WERI-Rb-1 (cell line): Measurements from ENCODE around the gene GALNT18.

Experiments
- DNase-seq: peaks from one replicate; pipeline ENCODE4 v3.0.0-alpha.2; 2020
- H3K27ac ChIP-seq: fragments of 250-450 bp; sonication (Bioruptor Pico); 2 replicates; pipeline ENCODE4 v1.5.1; 2020; ENCODE audit warnings: mild to moderate bottlenecking, moderate library complexity
- H3K27me3 ChIP-seq: fragments of 250-450 bp; sonication (Bioruptor Pico); 2 replicates; pipeline ENCODE4 v1.5.1; 2021; ENCODE audit warnings: mild to moderate bottlenecking, low read depth, moderate library complexity; ENCODE audit not compliant: insufficient read depth, severe bottlenecking
- H3K36me3 ChIP-seq: fragments of 250-450 bp; sonication (Bioruptor Pico); 2 replicates; pipeline ENCODE4 v1.5.1; 2020; ENCODE audit warnings: mild to moderate bottlenecking, moderate library complexity
- H3K4me3 ChIP-seq: 2 replicates; pipeline ENCODE4 v1.5.1; 2011; ENCODE audit warnings: low read depth, mild to moderate bottlenecking, control low read depth, low read length
- H3K9me3 ChIP-seq: fragments of 250-450 bp; sonication (Bioruptor Pico); 2 replicates; pipeline ENCODE4 v1.5.1; 2021; ENCODE audit warnings: mild to moderate bottlenecking, moderate library complexity; ENCODE audit not compliant: severe bottlenecking
- TF ChIP-seq, protein P1 (sequence below): IDR thresholded peaks from 2 replicates; pipeline ENCODE4 v1.5.1; 2011; ENCODE audit warnings: low read depth, mild to moderate bottlenecking, control low read depth, inconsistent platforms, low read length

The GALNT18 gene

DNA sequence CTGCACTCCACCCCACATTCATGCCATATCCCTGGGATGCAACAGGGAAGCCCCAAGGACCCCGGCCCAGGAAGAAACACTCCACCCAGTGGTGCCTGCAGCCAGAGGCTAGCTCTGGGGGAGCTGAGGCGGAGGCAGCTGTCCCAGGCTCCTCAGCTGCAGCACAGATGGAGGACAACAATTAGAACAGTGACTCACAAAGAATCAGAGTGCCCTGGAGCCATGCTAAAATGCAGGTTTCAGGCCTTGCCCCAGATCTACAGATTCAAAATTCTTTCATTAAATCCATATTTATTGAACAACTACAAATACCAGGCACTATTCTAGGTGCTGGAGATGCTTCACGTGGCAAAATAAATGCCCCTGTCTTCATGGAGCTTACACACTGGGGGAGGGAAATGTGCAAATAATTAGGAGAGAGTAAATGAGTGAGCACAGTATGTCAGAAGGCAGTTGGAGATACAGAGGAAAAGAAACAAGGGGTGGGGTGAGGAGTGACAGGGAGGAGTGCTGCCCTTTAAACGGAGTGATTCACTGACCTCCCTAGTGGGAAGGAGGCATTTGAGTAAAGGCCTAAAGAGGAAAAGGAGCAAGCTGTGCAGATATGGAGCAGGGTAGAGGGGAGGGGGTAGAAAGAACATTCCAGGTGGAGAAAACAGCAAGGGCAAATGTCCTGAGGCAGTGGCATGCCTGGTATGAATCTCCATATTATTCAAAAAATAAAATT, 195.4 kb downstream of the GALNT18 start:
- no peak overlapping the region for H3K27ac ChIP-seq
- H3K4me3 ChIP-seq, result no peak overlapping the region
- no peak for DNase-seq
- H3K9me3 ChIP-seq, result no peaks in the 10 kb centered on the region
- TF ChIP-seq, protein P1, sequence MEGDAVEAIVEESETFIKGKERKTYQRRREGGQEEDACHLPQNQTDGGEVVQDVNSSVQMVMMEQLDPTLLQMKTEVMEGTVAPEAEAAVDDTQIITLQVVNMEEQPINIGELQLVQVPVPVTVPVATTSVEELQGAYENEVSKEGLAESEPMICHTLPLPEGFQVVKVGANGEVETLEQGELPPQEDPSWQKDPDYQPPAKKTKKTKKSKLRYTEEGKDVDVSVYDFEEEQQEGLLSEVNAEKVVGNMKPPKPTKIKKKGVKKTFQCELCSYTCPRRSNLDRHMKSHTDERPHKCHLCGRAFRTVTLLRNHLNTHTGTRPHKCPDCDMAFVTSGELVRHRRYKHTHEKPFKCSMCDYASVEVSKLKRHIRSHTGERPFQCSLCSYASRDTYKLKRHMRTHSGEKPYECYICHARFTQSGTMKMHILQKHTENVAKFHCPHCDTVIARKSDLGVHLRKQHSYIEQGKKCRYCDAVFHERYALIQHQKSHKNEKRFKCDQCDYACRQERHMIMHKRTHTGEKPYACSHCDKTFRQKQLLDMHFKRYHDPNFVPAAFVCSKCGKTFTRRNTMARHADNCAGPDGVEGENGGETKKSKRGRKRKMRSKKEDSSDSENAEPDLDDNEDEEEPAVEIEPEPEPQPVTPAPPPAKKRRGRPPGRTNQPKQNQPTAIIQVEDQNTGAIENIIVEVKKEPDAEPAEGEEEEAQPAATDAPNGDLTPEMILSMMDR, result no peak
- H3K27me3 ChIP-seq, result no peaks in the 10 kb centered on the region
- H3K36me3 ChIP-seq, result no peaks in the 10 kb centered on the region

DNA sequence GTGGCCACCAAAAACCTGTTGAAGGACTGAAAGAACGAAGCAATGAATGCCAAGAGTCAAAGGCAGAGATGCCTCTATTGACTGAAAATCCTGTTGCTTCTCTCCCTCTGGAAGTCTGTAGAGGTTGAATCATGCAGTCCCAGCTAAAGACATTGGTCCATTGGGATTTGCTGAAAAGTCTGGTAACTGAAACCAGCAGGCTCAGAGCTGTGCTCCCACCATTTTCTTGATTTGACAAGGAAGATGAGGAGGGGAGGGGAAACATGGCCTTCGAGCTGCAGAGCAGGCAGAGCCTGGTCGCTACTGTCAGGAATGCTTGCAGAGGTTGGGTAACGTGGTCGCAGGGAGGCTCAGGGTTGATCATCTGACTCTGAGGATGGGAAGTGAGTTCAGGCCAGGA, 196.0 kb downstream of the GALNT18 start:
- no peak for DNase-seq
- TF ChIP-seq, protein P1, result no peak
- H3K27ac ChIP-seq, result no peak overlapping the region
- no peaks in the 10 kb centered on the region for H3K9me3 ChIP-seq
- H3K4me3 ChIP-seq, result no peak overlapping the region
- no peaks in the 10 kb centered on the region for H3K36me3 ChIP-seq
- no peaks in the 10 kb centered on the region for H3K27me3 ChIP-seq

DNA sequence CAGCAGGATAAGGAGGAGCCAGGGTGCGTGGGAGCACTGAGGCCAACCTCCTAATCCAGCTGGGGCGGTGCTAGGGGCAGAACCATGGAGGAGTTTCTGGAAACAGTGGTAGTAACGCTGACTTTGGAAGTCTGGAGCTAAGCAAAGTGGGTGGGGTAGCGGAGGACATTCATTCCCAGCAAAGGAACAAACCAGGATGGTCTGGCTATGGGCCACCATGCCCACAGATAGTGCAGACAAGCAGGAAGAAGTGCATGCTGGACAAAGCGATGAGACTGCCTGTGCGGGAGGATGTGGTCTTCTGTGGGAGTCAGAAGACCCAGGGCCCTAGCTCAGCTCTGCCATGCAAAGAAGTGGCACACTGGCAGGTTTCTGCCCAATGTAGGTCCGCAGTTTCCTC, 197.1 kb downstream of the GALNT18 start:
- Histone ChIP-seq H3K36me3 (no peaks in the 10 kb centered on the region), H3K9me3 (no peaks in the 10 kb centered on the region), H3K27me3 (no peaks in the 10 kb centered on the region), H3K4me3 (no peak overlapping the region), H3K27ac (no peak overlapping the region)
- TF ChIP-seq, protein P1, result no peak
- no peak for DNase-seq

DNA sequence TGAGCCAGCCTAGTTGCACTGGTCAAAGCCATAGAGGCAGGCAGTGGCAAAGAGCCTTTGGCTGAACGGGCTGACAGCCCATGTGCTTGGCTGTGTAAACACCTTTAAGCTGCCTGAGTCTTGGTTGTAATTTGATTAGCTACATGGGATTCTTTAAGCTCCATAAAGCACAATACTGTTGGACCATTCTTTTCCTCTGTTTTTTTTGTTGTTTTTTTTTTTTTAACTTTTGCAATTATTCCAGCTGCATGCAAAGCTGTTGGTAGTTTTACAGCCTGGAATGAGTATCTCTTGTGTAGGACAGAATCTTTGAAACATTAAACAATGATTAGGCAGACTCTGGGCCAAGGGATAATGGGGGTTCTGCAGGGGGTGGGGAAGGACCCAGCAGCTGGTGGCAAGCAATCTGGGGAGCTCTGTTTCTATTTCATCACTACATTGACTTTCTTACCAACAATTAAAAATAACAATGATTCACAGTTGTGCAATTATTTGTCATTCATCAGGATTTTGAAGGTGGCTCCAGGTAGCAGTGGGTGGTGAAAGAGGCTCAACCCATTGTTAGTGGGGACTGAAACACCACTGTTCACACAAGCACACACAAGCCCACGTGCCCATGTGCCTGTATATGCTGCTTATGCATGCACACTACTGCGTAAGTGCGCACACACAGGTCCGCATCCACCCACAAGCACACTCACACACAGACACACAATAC, 199.2 kb downstream of the GALNT18 start:
- Histone ChIP-seq H3K27ac (no peak overlapping the region), H3K9me3 (no peaks in the 10 kb centered on the region), H3K4me3 (no peak overlapping the region), H3K36me3 (no peaks in the 10 kb centered on the region), H3K27me3 (no peaks in the 10 kb centered on the region)
- DNase-seq, result peak; percentile 32
- TF ChIP-seq, protein P1, result no peak

DNA sequence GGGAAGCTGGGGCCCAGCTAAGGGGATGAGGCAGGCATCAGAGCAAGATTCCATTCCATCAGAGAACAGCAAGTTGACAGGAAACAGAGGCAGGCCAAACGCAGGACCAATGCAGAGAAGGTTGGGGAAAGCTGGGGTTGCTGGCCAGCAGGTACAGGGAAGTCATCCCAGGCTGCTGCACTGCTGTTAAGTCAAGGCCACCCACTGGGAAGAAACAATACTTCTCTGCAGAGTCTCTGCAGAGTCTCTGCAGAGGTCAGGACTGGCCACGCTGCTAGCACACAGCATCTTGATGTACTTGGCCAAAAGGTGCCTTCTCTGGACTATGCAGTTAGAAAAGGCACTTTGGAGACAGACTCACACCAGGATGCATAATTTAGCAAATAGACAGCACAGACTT, 200.3 kb downstream of the GALNT18 start:
- no peaks in the 10 kb centered on the region for H3K27me3 ChIP-seq
- TF ChIP-seq, protein P1, result no peak
- DNase-seq, result no peak

More for the DNA sequence above, 200.3 kb downstream of the GALNT18 start:
- H3K27ac ChIP-seq, result no peak overlapping the region
- no peak overlapping the region for H3K4me3 ChIP-seq
- H3K9me3 ChIP-seq, result no peaks in the 10 kb centered on the region
- H3K36me3 ChIP-seq, result no peaks in the 10 kb centered on the region
